IMR-90 (cell line): Measurements from ENCODE around the gene MOV10L1. TPM values are rescaled to one million over a fixed set of nuclear protein-coding genes. Genes with fewer than 3 reads are reported as not detected.

ENCODE experiments used
- ATAC-seq: fragments of 200-7000 bp; cut with Tn5 transposase; 2 replicates; pipeline ENCODE4 v1.9.1; 2020; ENCODE audit warnings: low read depth, mild to moderate bottlenecking, moderate library complexity
- BruUV-seq: library from RNA; stranded (reverse); fragments of 400-500 nt; replicated peaks from 2 replicates; lab custom pipeline; 2021; lab: Mats Ljungman, UMichigan
- CTCF ChIA-PET: fragments of 300-600 bp; formaldehyde crosslinking; extraction: SDS; loops from one replicate; lab custom pipeline; 2021; ENCODE audit warnings: antibody characterized with exemption; lab: Yijun Ruan, JAX
- POLR2A ChIA-PET: fragments of 300-600 bp; sonication (Branson Sonifier 250); formaldehyde crosslinking; loops from one replicate; lab custom pipeline; 2022; ENCODE audit warnings: antibody characterized with exemption; ENCODE audit not compliant: unreplicated experiment; lab: Charles Lee
- DNase-seq: peaks from one replicate; pipeline ENCODE4 v3.0.0; 2013
- H2AFZ ChIP-seq: replicated peaks from 2 replicates; pipeline ENCODE3; 2013; ENCODE audit warnings: low read length, mild to moderate bottlenecking; ENCODE audit not compliant: poor library complexity
- H2AK5ac ChIP-seq: 2 replicates; pipeline ENCODE4 v1.6.1; 2013; ENCODE audit warnings: low read depth, low read length, inconsistent platforms
- H2AK9ac ChIP-seq: replicated peaks from 2 replicates; pipeline ENCODE3; 2013; ENCODE audit warnings: mild to moderate bottlenecking, low read depth, low read length, moderate library complexity; ENCODE audit not compliant: poor library complexity
- H2BK120ac ChIP-seq: 2 replicates; pipeline ENCODE4 v1.6.1; 2013; ENCODE audit warnings: low read depth, low read length, inconsistent platforms
- H2BK15ac ChIP-seq: 3 replicates; pipeline ENCODE4 v1.6.1; 2013; ENCODE audit warnings: low read depth, low read length, inconsistent platforms
- H2BK20ac ChIP-seq: 2 replicates; pipeline ENCODE4 v1.6.1; 2013; ENCODE audit warnings: low read depth, mild to moderate bottlenecking, inconsistent platforms, low read length, moderate library complexity
- H2BK5ac ChIP-seq: 2 replicates; pipeline ENCODE4 v1.6.1; 2013; ENCODE audit warnings: mild to moderate bottlenecking, low read depth, low read length, inconsistent platforms; ENCODE audit not compliant: poor library complexity, severe bottlenecking
- H3K14ac ChIP-seq: replicated peaks from 2 replicates; pipeline ENCODE4 v1.6.1; 2013; ENCODE audit warnings: low read depth, low read length, inconsistent platforms
- H3K18ac ChIP-seq: 2 replicates; pipeline ENCODE4 v1.6.1; 2013; ENCODE audit warnings: low read depth, low read length, control low read depth
- H3K23ac ChIP-seq: 2 replicates; pipeline ENCODE4 v1.6.1; 2013; ENCODE audit warnings: low read depth, low read length, inconsistent platforms
- H3K27ac ChIP-seq: 2 replicates; pipeline ENCODE4 v1.5.1; 2013; ENCODE audit warnings: mild to moderate bottlenecking, control low read depth, low read length; ENCODE audit not compliant: insufficient read depth
- H3K27me3 ChIP-seq: 2 replicates; pipeline ENCODE4 v1.6.1; 2013; ENCODE audit warnings: low read length; ENCODE audit not compliant: control insufficient read depth, insufficient read depth
- H3K36me3 ChIP-seq: 2 replicates; pipeline ENCODE4 v1.6.1; 2013; ENCODE audit warnings: low read length, mixed read lengths; ENCODE audit not compliant: control insufficient read depth, insufficient read depth
- H3K4ac ChIP-seq: 2 replicates; pipeline ENCODE4 v1.6.1; 2013; ENCODE audit warnings: low read depth, low read length, inconsistent platforms
- H3K4me1 ChIP-seq: 2 replicates; pipeline ENCODE4 v1.6.1; 2013; ENCODE audit warnings: low read length, mixed read lengths; ENCODE audit not compliant: control insufficient read depth, insufficient read depth
- H3K4me2 ChIP-seq: 2 replicates; pipeline ENCODE4 v1.6.1; 2013; ENCODE audit warnings: low read depth, mild to moderate bottlenecking, control low read depth, low read length, moderate library complexity
- H3K4me3 ChIP-seq: 2 replicates; pipeline ENCODE4 v1.5.1; 2013; ENCODE audit warnings: low read depth, mild to moderate bottlenecking, control low read depth, low read length, moderate library complexity; ENCODE audit not compliant: insufficient read depth
- H3K56ac ChIP-seq: 2 replicates; pipeline ENCODE4 v1.6.1; 2013; ENCODE audit warnings: low read length, inconsistent platforms; ENCODE audit not compliant: insufficient read depth; ENCODE audit errors: extremely low read depth
- H3K79me1 ChIP-seq, 2 experiments: 2 replicates each; pipeline ENCODE4 v1.6.1; 2013; ENCODE audit warnings: low read length in 2 of 2, inconsistent platforms in 1 of 2, low read depth in 1 of 2
- H3K9ac ChIP-seq: 2 replicates; pipeline ENCODE4 v1.6.1; 2013; ENCODE audit warnings: low read depth, low read length, control low read depth
- H3K9me1 ChIP-seq: 2 replicates; pipeline ENCODE4 v1.6.1; 2013; ENCODE audit warnings: low read length, inconsistent platforms; ENCODE audit not compliant: insufficient read depth
- H3K9me3 ChIP-seq: 2 replicates; pipeline ENCODE4 v1.6.1; 2013; ENCODE audit warnings: low read length; ENCODE audit not compliant: control insufficient read depth, insufficient read depth
- H4K20me1 ChIP-seq: 2 replicates; pipeline ENCODE4 v1.6.1; 2013; ENCODE audit warnings: low read length, inconsistent platforms; ENCODE audit not compliant: insufficient read depth
- H4K5ac ChIP-seq: 2 replicates; pipeline ENCODE4 v1.6.1; 2013; ENCODE audit warnings: mild to moderate bottlenecking, low read depth, low read length, control low read depth
- H4K8ac ChIP-seq, 2 experiments: 2 replicates each; pipeline ENCODE4 v1.6.1; 2013; ENCODE audit warnings: low read depth in 2 of 2, low read length in 2 of 2, control low read depth in 1 of 2, inconsistent platforms in 1 of 2
- H4K91ac ChIP-seq: 2 replicates; pipeline ENCODE4 v1.6.1; 2013; ENCODE audit warnings: low read depth, low read length, inconsistent platforms; ENCODE audit not compliant: insufficient read depth
- CEBPB ChIP-seq: IDR thresholded peaks from 2 replicates; pipeline ENCODE4 v1.6.1; 2012; ENCODE audit warnings: low read depth, low read length, improper control_type of control experiment
- CHD1 ChIP-seq: IDR thresholded peaks from 2 replicates; pipeline ENCODE4 v1.6.1; 2012; ENCODE audit warnings: low read depth, low read length, improper control_type of control experiment
- FOS ChIP-seq: fragments of 150-350 bp; IDR thresholded peaks from 2 replicates; pipeline ENCODE4 v1.6.1; 2016; ENCODE audit warnings: low read depth, low read length
- MAFK ChIP-seq: IDR thresholded peaks from 2 replicates; pipeline ENCODE4 v1.6.1; 2012; ENCODE audit warnings: low read depth, low read length, improper control_type of control experiment
- MXI1 ChIP-seq: IDR thresholded peaks from 2 replicates; pipeline ENCODE4 v1.6.1; 2012; ENCODE audit warnings: low read depth, mild to moderate bottlenecking, low read length, moderate library complexity, borderline replicate concordance
- NFE2L2 ChIP-seq: fragments of 150-350 bp; IDR thresholded peaks from 2 replicates; pipeline ENCODE4 v1.6.1; 2016; ENCODE audit warnings: low read depth, mild to moderate bottlenecking, low read length
- RCOR1 ChIP-seq: IDR thresholded peaks from 2 replicates; pipeline ENCODE4 v1.6.1; 2012; ENCODE audit warnings: mild to moderate bottlenecking, low read length, improper control_type of control experiment; ENCODE audit not compliant: insufficient replicate concordance
- RFX5 ChIP-seq: IDR thresholded peaks from 2 replicates; pipeline ENCODE4 v1.8.0; 2012; ENCODE audit warnings: low read depth, mild to moderate bottlenecking, low read length, moderate library complexity
- SMC3 ChIP-seq: fragments of 150-350 bp; IDR thresholded peaks from 2 replicates; pipeline ENCODE4 v1.6.1; 2016; ENCODE audit warnings: low read depth, mild to moderate bottlenecking, antibody characterized with exemption, low read length, moderate library complexity
- WGBS, 2 experiments: methylation state at CpG; one replicate each; pipeline versions ENCODE4 v1.1.5 to v1.1.7; 2013; ENCODE audit warnings: missing lambda C conversion rate in 2 of 2; ENCODE audit not compliant: insufficient read length in 1 of 2; ENCODE audit errors: extremely low coverage in 2 of 2; 5-methylcytosine and 5-hydroxymethylcytosine counted together
- dilution Hi-C: fragments of 300-500 bp; cut with HindIII; formaldehyde crosslinking; loops from one replicate; pipeline ENCODE4 v1.14.3; 2018; ENCODE audit warnings: low sequenced_read_pairs; ENCODE audit not compliant: unreplicated experiment
- in situ Hi-C: fragments of 300-500 bp; cut with MboI; formaldehyde crosslinking; loops from 3 replicates; pipeline ENCODE4 v1.14.3; 2019; ENCODE audit warnings: low sequenced_read_pairs, inconsistent platforms, mixed read lengths
- intact Hi-C: fragments of 100-400 bp; cut with micrococcal nuclease; formaldehyde crosslinking; loops from 2 replicates; pipeline ENCODE4 v1.10.0; 2022
- polyA plus RNA-seq, 3 experiments: library from polyadenylated mRNA; depleted of rRNA; stranded (reverse); fragments of >200 nt; gene quantifications; 2 replicates each; pipeline ENCODE4 v1.2.3, GENCODE V29; 2012; ENCODE audit warnings: low replicate concordance in 1 of 3
- total RNA-seq: library from RNA; depleted of rRNA; stranded (reverse); fragments of >200 nt; gene quantifications from 2 replicates; pipeline ENCODE4 v1.2.3, GENCODE V29; 2012
- TF ChIP-seq, protein P1 (sequence below): fragments of 150-350 bp; IDR thresholded peaks from 2 replicates; pipeline ENCODE4 v1.6.1; 2017; ENCODE audit warnings: mild to moderate bottlenecking, antibody characterized with exemption, low read length, low read depth
- TF ChIP-seq, protein P2 (sequence below): conservative IDR thresholded peaks from 2 replicates; pipeline ENCODE4 v1.5.1; 2012; ENCODE audit warnings: mild to moderate bottlenecking, low read depth, low read length, improper control_type of control experiment

MOV10L1 gene
- total and polyA plus RNA-seq, 2 of the 4 experiments (the other 2 are of a cell fraction): 0.72 to 1.4 TPM

DNA sequence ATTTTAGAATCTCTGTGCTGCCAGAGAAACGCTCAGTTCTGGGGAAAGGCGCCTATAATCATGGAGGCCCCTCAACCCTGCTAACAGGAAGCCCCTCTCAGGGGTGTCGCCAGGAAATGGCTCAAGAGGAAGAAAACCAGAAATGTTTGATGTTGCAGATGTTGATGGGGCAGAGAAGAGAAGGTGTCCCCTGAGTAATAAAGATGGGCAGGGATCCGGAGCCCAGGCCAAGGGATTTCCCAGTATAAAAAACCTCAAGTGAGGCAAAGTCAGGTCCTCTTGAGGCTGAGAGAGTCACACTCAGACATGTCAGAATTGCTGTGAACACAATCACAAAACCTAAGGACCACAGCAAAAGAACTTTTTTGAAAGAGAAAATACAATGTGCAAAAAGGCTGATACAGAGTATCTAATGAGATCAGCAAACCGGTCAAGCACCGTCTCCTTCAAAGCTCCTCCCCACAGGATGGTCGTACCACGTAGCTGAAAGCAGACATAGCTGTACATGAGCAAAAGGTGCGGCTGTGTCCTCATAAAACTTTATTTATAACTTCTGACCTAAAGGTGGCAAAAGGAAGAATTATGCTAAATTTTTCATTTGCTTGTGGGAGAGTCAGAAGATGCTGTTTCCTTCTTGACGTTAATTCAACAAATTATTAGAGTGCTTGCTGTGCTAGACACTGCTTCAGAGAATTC lies 12.2 kb downstream of the MOV10L1 start:
- Histone ChIP-seq H3K27ac (no peak overlapping the region), H3K14ac (no peak overlapping the region), H2AK5ac (no peak overlapping the region), H3K4ac (no peak overlapping the region), H4K5ac (no peak overlapping the region), H3K23ac (no peak overlapping the region), H4K8ac (no peak overlapping the region), H3K56ac (no peak overlapping the region), H3K9ac (no peak overlapping the region), H2BK120ac (no peak overlapping the region), H2AK9ac (no peak overlapping the region), H3K36me3 (no peaks in the 10 kb centered on the region), H3K79me1 (no peaks in the 10 kb centered on the region), H3K9me3 (no peaks in the 10 kb centered on the region), H3K27me3 (peaks cover 10% of the 10 kb centered on the region), H3K18ac (no peak overlapping the region), H3K9me1 (no peaks in the 10 kb centered on the region), H2BK15ac (no peak overlapping the region), H3K4me2 (no peak overlapping the region), H2BK5ac (no peak overlapping the region), H4K20me1 (no peaks in the 10 kb centered on the region), H2AFZ (no peak overlapping the region), H3K4me1 (no peaks in the 10 kb centered on the region; the same call in 1 of the 2 replicates), H3K4me3 (no peak overlapping the region), H4K91ac (no peak overlapping the region), H2BK20ac (no peak overlapping the region)
- in situ Hi-C loops: no loop called here
- DNase-seq (no peak), ATAC-seq (no peak)
- CTCF ChIA-PET: no interaction called here
- intact Hi-C loops: no loop called here
- no TSS peak for BruUV-seq
- POLR2A ChIA-PET: no interaction called here
- WGBS, 2 experiments: 100% methylated on average over 1 of the region's 10 CpGs; no CpG with 5 or more reads in 1 of the 2 experiments
- TF ChIP-seq SMC3 (no peak), CHD1 (no peak), RCOR1 (no peak), MAFK (no peak), NFE2L2 (no peak), MXI1 (no peak), CEBPB (no peak), FOS (no peak), RFX5 (no peak)
- TF ChIP-seq, protein P1, sequence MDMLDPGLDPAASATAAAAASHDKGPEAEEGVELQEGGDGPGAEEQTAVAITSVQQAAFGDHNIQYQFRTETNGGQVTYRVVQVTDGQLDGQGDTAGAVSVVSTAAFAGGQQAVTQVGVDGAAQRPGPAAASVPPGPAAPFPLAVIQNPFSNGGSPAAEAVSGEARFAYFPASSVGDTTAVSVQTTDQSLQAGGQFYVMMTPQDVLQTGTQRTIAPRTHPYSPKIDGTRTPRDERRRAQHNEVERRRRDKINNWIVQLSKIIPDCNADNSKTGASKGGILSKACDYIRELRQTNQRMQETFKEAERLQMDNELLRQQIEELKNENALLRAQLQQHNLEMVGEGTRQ: no peak
- TF ChIP-seq, protein P2, sequence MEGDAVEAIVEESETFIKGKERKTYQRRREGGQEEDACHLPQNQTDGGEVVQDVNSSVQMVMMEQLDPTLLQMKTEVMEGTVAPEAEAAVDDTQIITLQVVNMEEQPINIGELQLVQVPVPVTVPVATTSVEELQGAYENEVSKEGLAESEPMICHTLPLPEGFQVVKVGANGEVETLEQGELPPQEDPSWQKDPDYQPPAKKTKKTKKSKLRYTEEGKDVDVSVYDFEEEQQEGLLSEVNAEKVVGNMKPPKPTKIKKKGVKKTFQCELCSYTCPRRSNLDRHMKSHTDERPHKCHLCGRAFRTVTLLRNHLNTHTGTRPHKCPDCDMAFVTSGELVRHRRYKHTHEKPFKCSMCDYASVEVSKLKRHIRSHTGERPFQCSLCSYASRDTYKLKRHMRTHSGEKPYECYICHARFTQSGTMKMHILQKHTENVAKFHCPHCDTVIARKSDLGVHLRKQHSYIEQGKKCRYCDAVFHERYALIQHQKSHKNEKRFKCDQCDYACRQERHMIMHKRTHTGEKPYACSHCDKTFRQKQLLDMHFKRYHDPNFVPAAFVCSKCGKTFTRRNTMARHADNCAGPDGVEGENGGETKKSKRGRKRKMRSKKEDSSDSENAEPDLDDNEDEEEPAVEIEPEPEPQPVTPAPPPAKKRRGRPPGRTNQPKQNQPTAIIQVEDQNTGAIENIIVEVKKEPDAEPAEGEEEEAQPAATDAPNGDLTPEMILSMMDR: no peak
- dilution Hi-C loops: no loop called here
